H9 (cell line): ENCODE measurements around the gene MYOM1. TPM values are rescaled to one million over a fixed set of nuclear protein-coding genes. Genes with fewer than 3 reads are reported as not detected.

Experiments
- DNase-seq: peaks from one replicate; pipeline ENCODE4 v3.0.0-alpha.2; 2017
- H2AFZ ChIP-seq: one replicate; pipeline ENCODE4 v1.6.1; 2013; ENCODE audit warnings: mild to moderate bottlenecking, low read length, control low read depth, moderate library complexity
- H2AK5ac ChIP-seq: 2 replicates; pipeline ENCODE4 v1.6.1; 2013; ENCODE audit warnings: low read length, control low read depth, mixed read lengths; ENCODE audit not compliant: insufficient read length
- H2BK120ac ChIP-seq: one replicate; pipeline ENCODE4 v1.6.1; 2013; ENCODE audit warnings: low read depth, mild to moderate bottlenecking, low read length, control low read depth, inconsistent platforms; ENCODE audit not compliant: poor library complexity, severe bottlenecking
- H2BK12ac ChIP-seq: 2 replicates; pipeline ENCODE4 v1.6.1; 2013; ENCODE audit warnings: low read length, control low read depth, mixed read lengths, low read depth; ENCODE audit not compliant: insufficient read length
- H2BK15ac ChIP-seq: 2 replicates; pipeline ENCODE4 v1.6.1; 2013; ENCODE audit warnings: low read depth, low read length, control low read depth
- H2BK20ac ChIP-seq: one replicate; pipeline ENCODE4 v1.6.1; 2013; ENCODE audit warnings: low read depth, mild to moderate bottlenecking, low read length, control low read depth, inconsistent platforms; ENCODE audit not compliant: poor library complexity, severe bottlenecking
- H2BK5ac ChIP-seq: 2 replicates; pipeline ENCODE4 v1.6.1; 2013; ENCODE audit warnings: low read length, control low read depth, mixed read lengths; ENCODE audit not compliant: insufficient read length
- H3K14ac ChIP-seq: 2 replicates; pipeline ENCODE4 v1.6.1; 2013; ENCODE audit warnings: low read length, control low read depth; ENCODE audit not compliant: insufficient read depth
- H3K18ac ChIP-seq: 2 replicates; pipeline ENCODE4 v1.6.1; 2013; ENCODE audit warnings: low read depth, mild to moderate bottlenecking, mixed read lengths, low read length, control low read depth; ENCODE audit not compliant: insufficient read length
- H3K23ac ChIP-seq: 2 replicates; pipeline ENCODE4 v1.6.1; 2013; ENCODE audit warnings: low read length, control low read depth, mixed read lengths, low read depth; ENCODE audit not compliant: insufficient read length
- H3K23me2 ChIP-seq: 2 replicates; pipeline ENCODE4 v1.6.1; 2013; ENCODE audit warnings: low read depth, mild to moderate bottlenecking, mixed read lengths, low read length, control low read depth; ENCODE audit not compliant: insufficient read length, poor library complexity, severe bottlenecking
- H3K27ac ChIP-seq: 2 replicates; pipeline ENCODE4 v1.5.1; 2013; ENCODE audit warnings: low read length, control low read depth, mixed read lengths, low read depth; ENCODE audit not compliant: insufficient read length
- H3K27me3 ChIP-seq: 2 replicates; pipeline ENCODE4 v1.6.1; 2013; ENCODE audit warnings: low read length, control low read depth, inconsistent platforms; ENCODE audit not compliant: insufficient read depth
- H3K4ac ChIP-seq: 2 replicates; pipeline ENCODE4 v1.6.1; 2013; ENCODE audit warnings: low read depth, mild to moderate bottlenecking, control low read depth, inconsistent platforms, low read length, moderate library complexity
- H3K4me1 ChIP-seq: 2 replicates; pipeline ENCODE4 v1.6.1; 2013; ENCODE audit warnings: low read length, control low read depth, inconsistent platforms; ENCODE audit not compliant: insufficient read depth
- H3K4me2 ChIP-seq: 2 replicates; pipeline ENCODE4 v1.6.1; 2013; ENCODE audit warnings: low read length, control low read depth, mixed read lengths; ENCODE audit not compliant: insufficient read length, insufficient read depth
- H3K56ac ChIP-seq: 2 replicates; pipeline ENCODE4 v1.6.1; 2013; ENCODE audit warnings: low read depth, mild to moderate bottlenecking, mixed read lengths, low read length, control low read depth; ENCODE audit not compliant: insufficient read length
- H3K79me1 ChIP-seq: 2 replicates; pipeline ENCODE4 v1.6.1; 2013; ENCODE audit warnings: low read depth, mild to moderate bottlenecking, moderate library complexity, low read length, control low read depth, inconsistent platforms; ENCODE audit not compliant: insufficient read depth, poor library complexity, severe bottlenecking
- H3K79me2 ChIP-seq: 2 replicates; pipeline ENCODE4 v1.6.1; 2013; ENCODE audit warnings: low read length, control low read depth, inconsistent platforms; ENCODE audit not compliant: insufficient read depth
- H3K9ac ChIP-seq: 2 replicates; pipeline ENCODE4 v1.6.1; 2013; ENCODE audit warnings: low read length, control low read depth, mixed read lengths; ENCODE audit not compliant: insufficient read length; ENCODE audit errors: extremely low read depth
- H3K9me3 ChIP-seq: one replicate; pipeline ENCODE4 v1.6.1; 2013; ENCODE audit warnings: low read depth, low read length, inconsistent platforms; ENCODE audit not compliant: control insufficient read depth
- H3T11ph ChIP-seq: one replicate; pipeline ENCODE4 v1.6.1; 2013; ENCODE audit warnings: mild to moderate bottlenecking, low read length, control low read depth, inconsistent platforms
- H4K20me1 ChIP-seq: one replicate; pipeline ENCODE4 v1.6.1; 2013; ENCODE audit not compliant: control insufficient read depth, insufficient read length, insufficient read depth
- H4K5ac ChIP-seq: 2 replicates; pipeline ENCODE4 v1.6.1; 2013; ENCODE audit warnings: low read depth, mild to moderate bottlenecking, mixed read lengths, low read length, control low read depth; ENCODE audit not compliant: insufficient read length
- H4K8ac ChIP-seq: replicated peaks from 2 replicates; pipeline ENCODE4 v1.6.1; 2013; ENCODE audit warnings: low read length, control low read depth, mixed read lengths, low read depth; ENCODE audit not compliant: insufficient read length
- H4K91ac ChIP-seq: 2 replicates; pipeline ENCODE4 v1.6.1; 2013; ENCODE audit warnings: low read depth, mild to moderate bottlenecking, moderate library complexity, mixed read lengths, low read length, control low read depth; ENCODE audit not compliant: insufficient read length
- H3K27ac Mint-ChIP-seq, 3 experiments: 2 replicates in 2 of 3; 3 replicates in 1 of 3; pipeline ENCODE4 v1.8.0; 2020 to 2021; ENCODE audit warnings: mixed read lengths in 3 of 3, mild to moderate bottlenecking in 1 of 3, moderate library complexity in 1 of 3
- H3K27me3 Mint-ChIP-seq: 2 replicates; pipeline ENCODE4 v1.8.0; 2021; ENCODE audit warnings: low read depth, mild to moderate bottlenecking, moderate library complexity, mixed read lengths
- H3K36me3 Mint-ChIP-seq, 3 experiments: 2 replicates in 2 of 3; 3 replicates in 1 of 3; pipeline ENCODE4 v1.8.0; 2020 to 2021; ENCODE audit warnings: low read depth in 3 of 3, mixed read lengths in 3 of 3; ENCODE audit not compliant: insufficient read depth in 1 of 3
- H3K4me1 Mint-ChIP-seq, 2 experiments: 2 replicates each; pipeline ENCODE4 v1.8.0; 2020; ENCODE audit warnings: mixed read lengths in 2 of 2
- H3K4me3 Mint-ChIP-seq, 2 experiments: 2 replicates in 1 of 2; 3 replicates in 1 of 2; pipeline ENCODE4 v1.8.0; 2020 to 2021; ENCODE audit warnings: mild to moderate bottlenecking in 2 of 2, mixed read lengths in 2 of 2, moderate library complexity in 1 of 2
- H3K9me3 Mint-ChIP-seq, 2 experiments: 2 replicates in 1 of 2; 3 replicates in 1 of 2; pipeline ENCODE4 v1.8.0; 2020; ENCODE audit warnings: mild to moderate bottlenecking in 2 of 2, mixed read lengths in 2 of 2, moderate library complexity in 1 of 2
- CTCF ChIP-seq: fragments of 200-600 bp; sonication (generic); conservative IDR thresholded peaks from 3 replicates; pipeline ENCODE4 v1.8.0; 2021; ENCODE audit warnings: antibody characterized with exemption, mild to moderate bottlenecking
- WGBS: extraction: QIAGEN DNeasy Blood & Tissue Kit; methylation state at CpG from one replicate; pipeline ENCODE4 v1.1.7; 2013; ENCODE audit warnings: missing lambda C conversion rate, low lambda C conversion rate, mixed read lengths; ENCODE audit not compliant: insufficient read length; ENCODE audit errors: extremely low coverage; 5-methylcytosine and 5-hydroxymethylcytosine counted together
- total RNA-seq: library from RNA; stranded (reverse); gene quantifications from 2 replicates; pipeline ENCODE4 v1.2.1, GENCODE V29; 2021

MYOM1 gene
- total RNA-seq, 1 experiment from 2014 or later: 0.17 TPM

- H3K4ac ChIP-seq: no peak overlapping the region
- no peak overlapping the region for H3K56ac ChIP-seq
- H3K23ac ChIP-seq: no peak overlapping the region
- Mint-ChIP-seq H3K36me3 (no peaks in the 10 kb centered on the region), H3K9me3 (no peaks in the 10 kb centered on the region), H3K4me3 (no peak overlapping the region), H3K4me1 (peaks cover 6 to 8% of the 10 kb centered on the region in 2 experiments; a peak in 3 of 4 replicates), H3K27me3 (no peaks in the 10 kb centered on the region), H3K27ac (no peak overlapping the region)
- no peak overlapping the region for H2BK20ac ChIP-seq
- no peaks in the 10 kb centered on the region for H3K27me3 ChIP-seq
- no peak overlapping the region for H3K4me2 ChIP-seq
- no peak overlapping the region for H3T11ph ChIP-seq
- TF ChIP-seq CTCF: no peak
- no peak overlapping the region for H2BK120ac ChIP-seq
- no peaks in the 10 kb centered on the region for H3K23me2 ChIP-seq
- H2BK5ac ChIP-seq: no peak overlapping the region
- no peaks in the 10 kb centered on the region for H3K9me3 ChIP-seq
- no peak overlapping the region for H2BK15ac ChIP-seq
- WGBS: no CpG with 5 or more reads among the region's 10 CpGs
- H2AK5ac ChIP-seq: no peak overlapping the region
- H2BK12ac ChIP-seq: no peak overlapping the region
- no peak overlapping the region for H3K9ac ChIP-seq
- H3K18ac ChIP-seq: no peak overlapping the region
- H2AFZ ChIP-seq: no peak overlapping the region
- no peak overlapping the region for H3K27ac ChIP-seq
- H3K79me2 ChIP-seq: no peaks in the 10 kb centered on the region
- no peak overlapping the region for H4K91ac ChIP-seq
- H4K8ac ChIP-seq: no peak overlapping the region
- H3K79me1 ChIP-seq: no peaks in the 10 kb centered on the region
- no peaks in the 10 kb centered on the region for H3K4me1 ChIP-seq
- DNase-seq: no peak
- no peaks in the 10 kb centered on the region for H4K20me1 ChIP-seq
- H3K14ac ChIP-seq: no peak overlapping the region
- H4K5ac ChIP-seq: no peak overlapping the region
These were observed 126.0 kb downstream of the MYOM1 start for GRCh38 chr18:3093624-3094337.
